Adrenal gland (tissue), 12 donors: Measurements from ENCODE around the gene GHRHR. TPM values are rescaled to one million over a fixed set of nuclear protein-coding genes. Genes with fewer than 3 reads are reported as not detected.

Experiments
- DNase-seq, 7 donors: peaks; one replicate each; pipeline ENCODE4 v3.0.0-alpha.2; 2019 to 2020
- H3K27ac ChIP-seq, 5 donors: fragments of 200-600 bp; sonication (generic) in 4 of 5; 1 replicate in 3 of 5; 2 replicates in 2 of 5; pipeline versions ENCODE4 v1.5.1 to v1.8.0; 2016 to 2020; ENCODE audit warnings: mild to moderate bottlenecking in 1 of 5
- H3K27me3 ChIP-seq: fragments of 200-600 bp; 2 replicates; pipeline ENCODE4 v1.8.0; 2021
- H3K36me3 ChIP-seq, 2 donors: fragments of 200-600 bp; replicated peaks in 1 of 2; 1 replicate in 1 of 2; 2 replicates in 1 of 2; pipeline versions ENCODE4 v1.5.1 to v1.8.0; 2018 to 2022
- H3K4me1 ChIP-seq, 2 donors: fragments of 200-600 bp; replicated peaks in 1 of 2; 1 replicate in 1 of 2; 2 replicates in 1 of 2; pipeline versions ENCODE4 v1.5.1 to v1.8.0; 2018 to 2021
- H3K4me3 ChIP-seq, 4 donors: fragments of 200-600 bp; sonication (generic) in 3 of 4; one replicate each; pipeline ENCODE4 v1.5.1; 2016 to 2018
- H3K9me3 ChIP-seq, 3 donors: fragments of 200-600 bp; sonication (generic) in 1 of 3; replicated peaks in 1 of 3; 1 replicate in 2 of 3; 2 replicates in 1 of 3; pipeline versions ENCODE4 v1.5.1 to v1.8.0; 2016 to 2021
- POLR2A ChIP-seq, 2 donors: fragments of 450-650 bp; IDR thresholded peaks; one replicate each; pipeline ENCODE4 v1.6.1; 2017; ENCODE audit warnings: antibody characterized with exemption in 2 of 2, mild to moderate bottlenecking in 2 of 2, moderate library complexity in 1 of 2
- WGBS, 4 donors: extraction: QIAGEN DNeasy Blood & Tissue Kit in 2 of 4; methylation state at CpG; one replicate each; pipeline versions ENCODE4 v1.1.5 to v1.1.7; 2013 to 2017; 5-methylcytosine and 5-hydroxymethylcytosine counted together
- intact Hi-C, 2 donors: fragments of 100-400 bp; cut with DNase I; formaldehyde crosslinking; loops; one replicate each; pipeline versions ENCODE4 v1.14.1 to v1.15.0; 2022 to 2023
- polyA plus RNA-seq, 3 donors: library from polyadenylated mRNA; stranded (reverse); fragments of 200-250 nt in 2 of 3; fragments of 350-450 nt in 1 of 3; fragmentation: Illumina TruSeq in 1 of 3; extraction: RNeasy Lipid Tissue Mini Kit (QIAGEN cat#74804) in 1 of 3; gene quantifications; one replicate each; pipeline ENCODE4 v1.2.3, GENCODE V29; 2013 to 2014
- total RNA-seq, 9 donors: library from RNA; depleted of rRNA in 4 of 9; stranded (reverse); fragments of >200 nt in 4 of 9; fragments of 120-200 nt in 1 of 9; fragmentation: NEBNext Ultra II Directional in 1 of 9; extraction: Animal tissue kit (Norgen Biotek cat#: 25700) in 1 of 9; gene quantifications; one replicate each; pipeline versions ENCODE4 v1.1.0 to v1.2.4, GENCODE V29; 2013 to 2023
- TF ChIP-seq, protein P1 (sequence below), 6 experiments: fragments of 450-650 bp in 4 of 6; fragments of 200-600 bp in 2 of 6; sonication (generic) in 1 of 6; IDR thresholded peaks; 1 replicate in 5 of 6; 2 replicates in 1 of 6; pipeline versions ENCODE4 v1.5.1 to v1.8.0; 2016 to 2021; ENCODE audit warnings: antibody characterized with exemption in 6 of 6, mild to moderate bottlenecking in 2 of 6, moderate library complexity in 1 of 6
- donor health status: healthy with polysubstance abuse.
- donor health status: Bipolar disorder and iron deficiency.
- donor health status: DM: yes; HTN: yes; CAD: no.
- donor health status: DM: no; HTN: no; CAD: no.
- donor health status: DM: no; HTN: no; CAD: no.
- donor health status: DM: yes; HTN: yes; CAD: no.

Gene GHRHR
- total and polyA plus RNA-seq, 12 donors = 0.33 to 11.5 (median 0.64) TPM; not detected in 6

GRCh38 chr7:30920021-30920583, 43.7 kb upstream of the GHRHR start:
- no peaks in the 10 kb centered on the region for H3K36me3 ChIP-seq
- DNase-seq = peak in 4 of 7 donors; percentile 15 to 55 (median 18)
- no peak for TF ChIP-seq POLR2A (IDR thresholded peaks at IDR 0.05)
- TF ChIP-seq, protein P1, sequence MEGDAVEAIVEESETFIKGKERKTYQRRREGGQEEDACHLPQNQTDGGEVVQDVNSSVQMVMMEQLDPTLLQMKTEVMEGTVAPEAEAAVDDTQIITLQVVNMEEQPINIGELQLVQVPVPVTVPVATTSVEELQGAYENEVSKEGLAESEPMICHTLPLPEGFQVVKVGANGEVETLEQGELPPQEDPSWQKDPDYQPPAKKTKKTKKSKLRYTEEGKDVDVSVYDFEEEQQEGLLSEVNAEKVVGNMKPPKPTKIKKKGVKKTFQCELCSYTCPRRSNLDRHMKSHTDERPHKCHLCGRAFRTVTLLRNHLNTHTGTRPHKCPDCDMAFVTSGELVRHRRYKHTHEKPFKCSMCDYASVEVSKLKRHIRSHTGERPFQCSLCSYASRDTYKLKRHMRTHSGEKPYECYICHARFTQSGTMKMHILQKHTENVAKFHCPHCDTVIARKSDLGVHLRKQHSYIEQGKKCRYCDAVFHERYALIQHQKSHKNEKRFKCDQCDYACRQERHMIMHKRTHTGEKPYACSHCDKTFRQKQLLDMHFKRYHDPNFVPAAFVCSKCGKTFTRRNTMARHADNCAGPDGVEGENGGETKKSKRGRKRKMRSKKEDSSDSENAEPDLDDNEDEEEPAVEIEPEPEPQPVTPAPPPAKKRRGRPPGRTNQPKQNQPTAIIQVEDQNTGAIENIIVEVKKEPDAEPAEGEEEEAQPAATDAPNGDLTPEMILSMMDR (IDR thresholded peaks at IDR 0.05) = no peak
- H3K4me1 ChIP-seq = peaks cover 0 to 17% of the 10 kb centered on the region in 2 donors
- no peak overlapping the region for H3K4me3 ChIP-seq
- no peaks in the 10 kb centered on the region for H3K27me3 ChIP-seq
- 62 to 73% (median 66%) methylated on average over 10 to 11 of the region's 11 CpGs for WGBS, 4 donors
- no peaks in the 10 kb centered on the region for H3K9me3 ChIP-seq
- intact Hi-C loops = no loop called here
- peak overlapping the region in 1 of 5 donors; percentile 52 for H3K27ac ChIP-seq

DNA sequence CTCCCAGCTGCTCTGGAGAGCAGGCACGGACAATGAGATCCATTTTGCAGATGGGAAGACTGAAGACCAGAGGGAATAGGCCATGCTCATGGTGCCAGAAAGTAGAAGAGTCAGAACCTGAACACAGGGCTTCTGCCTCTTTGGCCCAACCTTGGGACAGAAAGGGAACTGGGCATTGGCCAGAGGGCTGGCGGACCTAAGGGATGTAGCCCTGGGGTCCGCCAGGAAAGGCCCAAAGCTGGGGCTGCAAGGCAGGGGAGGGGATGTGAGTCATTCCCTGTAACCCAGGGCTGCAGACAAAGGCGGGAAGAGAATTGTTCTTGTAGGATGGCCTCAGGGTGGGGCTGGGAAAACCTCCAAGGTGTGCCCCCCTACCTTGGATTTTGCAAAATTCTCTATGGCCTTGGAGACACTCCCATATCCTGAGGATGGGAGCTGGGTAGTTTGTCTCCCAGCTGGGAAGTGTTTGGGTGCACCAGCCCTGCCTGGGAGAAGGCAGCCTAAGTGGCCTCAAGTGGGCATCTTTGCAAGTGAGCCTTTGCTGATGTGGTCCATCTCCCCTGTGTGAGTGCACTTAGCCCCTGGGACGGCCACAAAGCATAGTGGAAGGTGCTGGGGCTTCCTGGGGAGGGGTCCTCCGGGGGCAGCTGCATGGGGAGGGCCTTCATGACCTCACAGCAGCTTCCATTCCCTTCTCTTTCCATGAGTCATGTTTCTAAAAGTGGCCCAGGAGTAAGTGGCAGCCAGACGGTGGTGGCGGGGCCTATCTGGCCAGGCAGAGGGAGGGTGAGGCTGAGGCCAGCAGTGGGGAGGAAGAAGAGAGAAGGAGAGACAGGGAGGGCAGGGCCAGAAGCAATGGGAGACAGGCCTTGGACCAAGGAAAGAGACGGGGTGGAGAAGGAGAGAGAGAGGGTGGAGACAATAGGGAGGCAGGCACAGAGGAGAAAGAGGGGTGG, 42.9 kb upstream of the GHRHR start:
- Histone ChIP-seq H3K9me3 (no peaks in the 10 kb centered on the region), H3K4me1 (peaks cover 0 to 17% of the 10 kb centered on the region in 2 donors), H3K27ac (peak overlapping the region in 2 of 5 donors; percentile 41 to 52), H3K27me3 (no peaks in the 10 kb centered on the region), H3K36me3 (no peaks in the 10 kb centered on the region), H3K4me3 (no peak overlapping the region)
- TF ChIP-seq, protein P1 (IDR thresholded peaks at IDR 0.05) = peak in 1 of 6 experiments; percentile 4
- TF ChIP-seq POLR2A (IDR thresholded peaks at IDR 0.05) = no peak
- 59 to 70% (median 63%) methylated on average over 7 to 9 of the region's 9 CpGs for WGBS, 4 donors
- DNase-seq = peak in 6 of 7 donors; percentile 20 to 61 (median 50)
- intact Hi-C loops = no loop called here

GRCh38 chr7:30921540-30922401, 42.0 kb upstream of the GHRHR start:
- TF ChIP-seq, protein P1 (IDR thresholded peaks at IDR 0.05) = no peak
- TF ChIP-seq POLR2A (IDR thresholded peaks at IDR 0.05) = no peak
- Histone ChIP-seq H3K27me3 (no peaks in the 10 kb centered on the region), H3K9me3 (no peaks in the 10 kb centered on the region), H3K4me3 (no peak overlapping the region), H3K4me1 (peaks cover 0 to 17% of the 10 kb centered on the region in 2 donors), H3K27ac (peak overlapping the region in 2 of 5 donors; percentile 41 to 52), H3K36me3 (no peaks in the 10 kb centered on the region)
- 74 to 88% (median 83%) methylated on average over 7 to 19 of the region's 19 CpGs for WGBS, 4 donors
- intact Hi-C loops = no loop called here
- DNase-seq = peak in 6 of 7 donors; percentile 6 to 43 (median 12)
